C1 segment of cervical spinal cord (tissue), 14 donors: Measurements from ENCODE around the gene MOG.
"Not testable (repeated sequence)": the region's sequence is repeated elsewhere in the genome, so short reads cannot be mapped to it uniquely, and the experiment has no call there.

Experiments used
- DNase-seq, 14 donors: peaks; one replicate each; lab custom pipeline; 2025; lab: John Stamatoyannopoulos, UW

Gene MOG

GRCh38 chr6:29637247-29637646, 19.6 kb upstream of the MOG start:
- DNase-seq = no peak

GRCh38 chr6:29641430-29642148, 15.3 kb upstream of the MOG start:
- no peak for DNase-seq

GRCh38 chr6:29647927-29648642, 8.8 kb upstream of the MOG start:
- no peak for DNase-seq

GRCh38 chr6:29649701-29650673, 6.9 kb upstream of the MOG start:
- DNase-seq = peak; percentile 38 to 99 (median 93)

GRCh38 chr6:29651413-29652197, 5.3 kb upstream of the MOG start:
- peak in 1 of 14 donors; percentile 14 for DNase-seq

- DNase-seq = no peak
These were observed 4.7 kb upstream of the MOG start for GRCh38 chr6:29652198-29652584.

- peak in 2 of 14 donors; percentile 18 to 70 for DNase-seq
These were observed 3.3 kb upstream of the MOG start for GRCh38 chr6:29653452-29654038.

GRCh38 chr6:29655658-29656057, 1.2 kb upstream of the MOG start:
- DNase-seq = peak in 1 of 14 donors; percentile 15

GRCh38 chr6:29656157-29656556, 735 bp upstream of the MOG start:
- peak in 3 of 14 donors; percentile 21 to 34 (median 29) for DNase-seq

- no peak for DNase-seq
These were observed 4.2 kb downstream of the MOG start for GRCh38 chr6:29661071-29661470.

GRCh38 chr6:29661502-29662141, 4.7 kb downstream of the MOG start:
- not testable (repeated sequence) for DNase-seq

- no peak for DNase-seq
These were observed 6.6 kb downstream of the MOG start for GRCh38 chr6:29663300-29664042.

GRCh38 chr6:29665942-29666825, 9.3 kb downstream of the MOG start:
- DNase-seq = no peak

GRCh38 chr6:29666826-29667130, 9.9 kb downstream of the MOG start:
- DNase-seq = no peak

- no peak for DNase-seq
These were observed 10.3 kb downstream of the MOG start for GRCh38 chr6:29667158-29667557.

- DNase-seq = no peak
These were observed 14.1 kb downstream of the MOG start for GRCh38 chr6:29671026-29671425.

GRCh38 chr6:29672116-29672515, 15.2 kb downstream of the MOG start:
- DNase-seq = not testable (repeated sequence)

GRCh38 chr6:29673161-29673560, 16.3 kb downstream of the MOG start:
- peak in 1 of 14 donors; percentile 63 for DNase-seq

- no peak for DNase-seq
These were observed 17.1 kb downstream of the MOG start for GRCh38 chr6:29674008-29674407.
